ENCODE data around the gene NAA50.

NAA50 gene

DNA sequence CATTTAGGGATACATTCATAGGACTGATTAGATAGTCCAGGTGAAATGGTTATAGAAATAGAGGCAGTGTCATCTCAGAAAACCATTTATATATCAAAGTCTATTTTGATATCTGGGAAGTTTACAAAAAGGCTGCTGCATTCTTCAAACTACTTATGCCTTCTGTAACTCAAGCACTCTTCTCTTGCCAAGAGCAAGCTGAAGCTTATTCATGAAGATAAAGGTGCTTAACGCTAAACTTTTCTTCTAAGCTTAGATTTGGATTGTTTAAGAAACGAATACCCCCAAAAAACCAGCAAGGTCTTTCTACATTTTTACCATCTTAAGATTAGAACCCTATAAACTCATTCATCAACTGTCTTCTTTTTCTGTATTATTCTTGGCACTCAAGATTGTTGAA, 26.3 kb downstream of the NAA50 start:
- no peak for TF ChIP-seq CTCF (conservative IDR thresholded peaks at IDR 0.05; ENCODE audit: low read length)
- no peak overlapping the region for H3K4me3 ChIP-seq (ENCODE audit: low read length)
- no peak for DNase-seq (ENCODE audit: low read depth)

- H3K4me3 ChIP-seq (ENCODE audit: low read length), result no peak overlapping the region
- no peak for TF ChIP-seq CTCF (conservative IDR thresholded peaks at IDR 0.05; ENCODE audit: low read length)
- no peak for DNase-seq (ENCODE audit: low read depth)
Observed at GRCh38 chr3:113719294-113719693, 26.8 kb downstream of the NAA50 start.

DNA sequence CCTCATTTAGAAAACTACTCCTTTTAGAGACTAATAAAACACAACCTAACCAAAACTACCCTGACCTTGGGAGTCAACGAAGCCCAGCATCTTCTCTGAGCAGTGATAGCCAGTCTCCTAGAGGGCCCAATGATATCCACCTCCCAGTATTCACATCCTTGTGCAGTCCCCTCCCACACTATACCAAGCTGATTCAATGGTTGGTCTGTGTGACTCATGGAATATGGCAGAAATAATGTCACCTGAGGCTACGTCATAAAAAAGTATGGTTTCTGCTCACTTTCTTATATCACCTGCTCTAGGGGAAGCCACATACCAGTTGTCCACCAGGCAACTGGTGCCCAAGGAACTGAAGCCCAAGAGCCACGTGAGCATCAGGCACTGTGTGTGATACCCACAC, 28.2 kb downstream of the NAA50 start:
- H3K4me3 ChIP-seq (ENCODE audit: low read length), result no peak overlapping the region
- DNase-seq (ENCODE audit: low read depth), result no peak
- TF ChIP-seq CTCF (conservative IDR thresholded peaks at IDR 0.05; ENCODE audit: low read length), result no peak

DNA sequence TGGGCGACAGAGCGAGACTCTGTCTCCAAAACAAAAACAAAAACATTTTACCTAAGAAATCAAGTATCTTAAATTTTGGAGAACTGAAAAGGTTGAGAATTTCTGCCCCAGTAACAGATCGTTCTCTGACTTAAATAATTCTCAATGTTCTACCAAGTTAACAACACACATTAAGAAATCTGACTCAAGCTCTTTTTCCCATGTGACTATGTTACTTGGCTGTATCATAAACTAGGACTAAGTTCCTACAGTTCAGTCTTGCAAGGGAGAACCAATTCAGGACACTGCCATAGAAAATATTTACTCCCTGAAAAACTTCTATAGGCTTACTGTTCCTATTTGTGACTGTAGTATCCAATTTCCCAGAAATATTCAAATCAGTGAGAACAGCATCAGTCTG, 28.7 kb downstream of the NAA50 start:
- DNase-seq (ENCODE audit: low read depth), result no peak
- TF ChIP-seq CTCF (conservative IDR thresholded peaks at IDR 0.05; ENCODE audit: low read length), result no peak
- H3K4me3 ChIP-seq (ENCODE audit: low read length), result no peak overlapping the region

DNA sequence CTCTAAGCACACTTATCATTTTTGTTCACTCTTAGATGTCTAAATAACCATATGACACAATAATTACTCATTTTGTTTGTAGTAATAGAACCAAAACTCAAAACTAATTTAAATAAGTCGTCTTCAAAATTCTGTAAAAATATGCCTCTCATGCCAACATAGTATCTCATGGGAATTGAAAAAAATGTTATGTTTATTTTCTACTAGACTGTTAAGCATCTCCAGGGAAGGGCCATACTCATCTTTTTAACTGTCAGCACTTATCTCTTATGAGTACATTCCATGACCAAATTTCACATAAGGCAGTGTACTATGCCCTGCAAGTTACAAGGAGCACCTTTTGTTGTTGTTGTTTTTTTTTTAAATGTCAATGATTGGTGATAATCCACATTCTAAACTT, 31.3 kb downstream of the NAA50 start:
- DNase-seq (ENCODE audit: low read depth), result no peak
- TF ChIP-seq CTCF (conservative IDR thresholded peaks at IDR 0.05; ENCODE audit: low read length), result no peak
- no peak overlapping the region for H3K4me3 ChIP-seq (ENCODE audit: low read length)

DNA sequence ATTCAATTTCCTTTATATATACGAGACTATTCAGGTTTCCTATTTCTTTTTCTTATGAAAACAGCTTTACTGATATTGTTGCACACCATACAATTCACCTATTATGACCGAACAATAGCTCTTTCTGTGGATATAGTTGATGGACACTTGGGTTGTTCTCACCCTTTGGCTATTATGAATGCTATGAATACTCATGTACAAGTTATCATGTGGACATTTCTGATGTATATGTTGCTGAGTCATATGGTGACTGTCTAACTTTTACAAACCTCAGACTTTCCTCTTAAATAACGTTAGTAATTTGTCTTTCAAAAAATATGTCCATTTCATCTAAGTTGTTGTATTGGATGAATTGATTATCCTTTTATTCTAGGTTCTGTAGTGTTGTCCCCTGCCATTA, 33.9 kb downstream of the NAA50 start:
- no peak overlapping the region for H3K4me3 ChIP-seq (ENCODE audit: low read length)
- no peak for DNase-seq (ENCODE audit: low read depth)
- no peak for TF ChIP-seq CTCF (conservative IDR thresholded peaks at IDR 0.05; ENCODE audit: low read length)

DNA sequence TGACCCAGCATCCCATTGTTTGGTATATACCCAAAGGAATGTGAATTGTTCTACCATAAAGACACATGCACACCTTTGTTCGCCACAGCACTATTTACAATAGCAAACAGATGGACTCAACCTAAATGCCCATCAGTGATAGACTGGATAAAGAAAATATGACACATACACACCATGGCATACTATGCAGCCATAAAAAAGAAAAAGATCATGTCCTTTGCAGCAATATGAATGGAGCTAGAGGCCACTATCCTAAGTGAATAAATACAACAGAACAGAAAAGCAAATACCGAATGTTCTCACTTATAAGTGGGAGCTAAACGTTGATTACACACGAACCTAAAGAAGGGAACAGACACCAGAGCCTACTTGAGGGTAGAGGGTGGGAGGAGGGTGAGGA, 38.2 kb downstream of the NAA50 start:
- TF ChIP-seq CTCF (conservative IDR thresholded peaks at IDR 0.05; ENCODE audit: low read length), result no peak
- H3K4me3 ChIP-seq (ENCODE audit: low read length), result no peak overlapping the region
- no peak for DNase-seq (ENCODE audit: low read depth)

Measured in AG10803 (cell line).